GM12875 (cell line): Measurements from ENCODE around the gene RGL1.

Experiments used
- H3K4me3 ChIP-seq: one replicate; pipeline ENCODE4 v1.5.1; 2011; ENCODE audit warnings: low read depth, low read length, control low read depth
- TF ChIP-seq, protein P1 (sequence below): IDR thresholded peaks from 2 replicates; pipeline ENCODE4 v1.5.1; 2011; ENCODE audit warnings: low read depth, mild to moderate bottlenecking, control low read depth, inconsistent platforms, low read length, moderate library complexity, borderline replicate concordance; ENCODE audit not compliant: insufficient read depth

RGL1 gene

DNA sequence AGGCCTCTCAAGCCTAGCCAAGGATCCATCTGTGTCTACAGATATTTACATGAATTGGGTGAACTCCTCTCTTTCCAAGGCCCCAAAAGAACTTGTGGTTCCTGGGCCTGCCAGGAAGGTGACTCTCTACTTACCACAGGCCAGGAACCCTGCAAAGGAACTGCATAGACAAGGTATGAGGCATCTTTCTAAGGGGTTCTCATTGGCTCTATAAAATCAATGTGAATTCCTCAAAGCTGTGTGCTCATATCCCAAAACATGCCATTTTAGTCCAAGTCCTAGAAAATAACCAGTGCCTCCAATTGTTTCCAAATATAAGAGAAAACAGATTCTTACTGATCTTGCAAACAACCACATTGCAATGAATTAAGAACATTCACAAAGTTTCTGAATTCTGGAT is 39.9 kb upstream of the RGL1 start:
- no peak overlapping the region for H3K4me3 ChIP-seq
- TF ChIP-seq, protein P1, sequence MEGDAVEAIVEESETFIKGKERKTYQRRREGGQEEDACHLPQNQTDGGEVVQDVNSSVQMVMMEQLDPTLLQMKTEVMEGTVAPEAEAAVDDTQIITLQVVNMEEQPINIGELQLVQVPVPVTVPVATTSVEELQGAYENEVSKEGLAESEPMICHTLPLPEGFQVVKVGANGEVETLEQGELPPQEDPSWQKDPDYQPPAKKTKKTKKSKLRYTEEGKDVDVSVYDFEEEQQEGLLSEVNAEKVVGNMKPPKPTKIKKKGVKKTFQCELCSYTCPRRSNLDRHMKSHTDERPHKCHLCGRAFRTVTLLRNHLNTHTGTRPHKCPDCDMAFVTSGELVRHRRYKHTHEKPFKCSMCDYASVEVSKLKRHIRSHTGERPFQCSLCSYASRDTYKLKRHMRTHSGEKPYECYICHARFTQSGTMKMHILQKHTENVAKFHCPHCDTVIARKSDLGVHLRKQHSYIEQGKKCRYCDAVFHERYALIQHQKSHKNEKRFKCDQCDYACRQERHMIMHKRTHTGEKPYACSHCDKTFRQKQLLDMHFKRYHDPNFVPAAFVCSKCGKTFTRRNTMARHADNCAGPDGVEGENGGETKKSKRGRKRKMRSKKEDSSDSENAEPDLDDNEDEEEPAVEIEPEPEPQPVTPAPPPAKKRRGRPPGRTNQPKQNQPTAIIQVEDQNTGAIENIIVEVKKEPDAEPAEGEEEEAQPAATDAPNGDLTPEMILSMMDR: no peak

DNA sequence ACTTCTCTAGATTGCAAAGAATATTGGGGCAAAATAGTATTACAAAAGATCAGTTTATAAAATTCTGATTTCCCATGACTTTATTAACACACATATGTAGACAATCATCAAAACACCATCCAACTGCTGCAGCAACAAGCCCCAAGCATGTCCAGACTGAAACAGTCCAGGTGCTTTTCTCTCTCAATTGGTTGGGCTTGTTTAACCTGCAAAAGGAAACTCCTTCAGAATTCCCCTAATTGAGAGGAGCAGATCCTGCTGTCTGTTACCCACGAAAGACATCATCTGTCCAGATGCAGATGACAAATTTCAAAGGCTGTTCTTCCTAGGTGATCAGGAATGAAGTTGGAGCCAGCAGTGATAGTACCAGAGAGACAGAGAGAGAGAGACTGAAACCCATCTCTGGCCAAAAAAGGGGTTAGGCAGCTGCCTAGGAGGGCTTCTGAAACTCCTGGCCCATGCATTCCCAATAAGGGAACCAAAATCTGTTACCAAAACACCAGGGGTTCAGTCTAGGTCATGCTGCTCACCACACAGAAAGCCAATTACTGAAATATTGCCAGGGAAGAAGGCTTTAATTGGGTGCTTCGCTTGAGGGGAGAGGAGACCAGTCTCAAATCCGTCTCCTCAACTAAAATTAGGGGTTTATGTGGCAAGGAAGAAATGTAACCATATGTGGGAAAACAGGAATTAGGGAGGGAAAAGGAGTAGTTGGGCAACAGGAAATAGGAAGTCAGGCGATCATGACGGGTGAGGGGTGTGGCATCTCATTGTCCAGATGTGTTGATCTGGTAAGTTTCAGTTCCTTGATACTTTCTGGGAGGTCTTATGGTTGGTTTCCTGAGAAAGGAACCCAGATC is 34.7 kb upstream of the RGL1 start:
- TF ChIP-seq, protein P1: no peak
- H3K4me3 ChIP-seq: no peak overlapping the region

DNA sequence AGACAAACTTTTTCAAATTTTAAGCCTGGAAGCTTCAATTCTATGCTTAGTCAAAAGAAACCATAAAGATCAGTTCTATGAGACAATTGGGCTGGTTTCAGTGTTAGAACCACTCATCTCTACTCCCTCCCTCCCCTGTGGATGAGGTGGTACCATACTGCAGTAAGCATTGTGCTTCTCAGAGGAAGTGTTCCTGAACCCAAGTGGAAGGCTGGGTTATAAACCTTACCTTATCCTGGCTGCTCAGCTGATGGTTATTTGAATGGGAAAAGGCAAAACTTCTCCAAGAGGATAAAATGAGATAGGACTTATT is 34.1 kb upstream of the RGL1 start:
- H3K4me3 ChIP-seq: no peak overlapping the region
- TF ChIP-seq, protein P1: no peak

DNA sequence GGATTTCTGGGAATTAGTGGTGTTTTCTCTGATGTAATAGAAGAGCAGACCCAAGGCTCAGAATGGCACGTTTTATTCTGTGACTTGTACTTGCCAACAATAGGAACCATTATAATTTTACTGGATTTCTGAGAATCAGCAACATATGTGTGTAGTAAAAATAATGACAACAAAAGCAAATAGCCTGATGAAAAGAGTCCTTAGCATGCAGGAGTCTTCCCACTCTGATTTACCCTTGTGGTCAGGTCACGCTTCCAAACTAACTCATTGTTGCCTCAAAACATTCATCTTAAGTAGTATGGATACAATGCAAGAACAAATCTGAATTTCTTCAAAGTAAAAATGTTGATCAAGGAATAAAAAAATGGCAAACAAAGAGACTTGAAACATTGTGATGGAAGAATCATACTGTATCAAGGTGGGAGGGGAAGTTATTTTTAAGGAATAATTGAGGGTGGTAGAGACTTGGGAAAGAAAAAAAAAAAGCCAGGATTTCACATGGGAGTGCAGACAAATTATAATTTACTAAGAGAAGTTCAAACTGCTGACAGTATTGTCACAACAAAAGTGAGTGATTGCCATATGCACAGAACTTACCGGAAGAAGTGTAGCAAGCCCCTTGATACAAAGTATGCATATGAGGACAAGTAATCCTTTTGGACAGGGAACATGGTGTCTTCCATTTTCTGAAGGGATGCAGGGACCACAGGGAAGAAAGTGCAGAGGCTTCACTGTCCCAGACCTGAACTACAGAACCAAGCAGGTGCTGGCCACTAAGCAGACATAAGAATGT is 31.2 kb upstream of the RGL1 start:
- no peak overlapping the region for H3K4me3 ChIP-seq
- TF ChIP-seq, protein P1: no peak

DNA sequence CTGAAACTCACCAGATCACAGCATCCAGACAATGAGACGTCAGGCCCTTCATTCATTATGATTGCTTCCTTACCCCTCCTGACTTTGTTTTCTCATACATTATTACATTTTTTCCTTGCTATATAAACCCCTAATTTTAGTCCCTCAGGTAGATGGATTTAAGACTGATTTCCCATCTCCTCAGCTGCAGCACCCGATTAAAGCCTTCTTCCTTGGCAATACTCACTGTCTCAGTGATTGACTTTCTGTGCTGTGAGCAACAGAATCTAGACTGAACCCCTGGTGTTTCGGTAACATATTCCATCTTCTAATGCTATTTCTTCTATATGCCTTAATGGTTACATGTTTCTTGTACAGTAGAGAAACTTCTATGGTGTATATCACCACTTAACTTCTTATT is 30.0 kb upstream of the RGL1 start:
- H3K4me3 ChIP-seq: no peak overlapping the region

DNA sequence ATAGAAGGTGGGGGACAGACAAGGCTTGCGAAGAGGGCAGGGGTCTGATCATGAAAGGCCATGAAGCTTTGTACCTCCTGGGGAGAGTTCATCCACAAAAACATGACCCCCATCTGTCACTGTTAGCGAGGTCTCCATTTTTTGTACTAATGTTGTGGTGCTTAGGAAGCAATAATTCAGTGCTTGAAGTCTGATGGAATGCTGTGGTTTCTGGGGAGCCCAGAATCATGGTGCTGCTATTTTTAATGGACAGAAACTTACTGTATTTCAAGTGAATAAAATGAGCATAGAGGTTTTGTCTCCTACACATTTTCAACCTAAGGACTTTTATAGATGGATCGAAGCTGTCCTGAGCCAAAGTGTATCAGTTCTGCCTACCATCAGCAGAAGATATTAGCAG is 28.2 kb upstream of the RGL1 start:
- no peak overlapping the region for H3K4me3 ChIP-seq
- TF ChIP-seq, protein P1: no peak

More for the DNA sequence above, 30.0 kb upstream of the RGL1 start:
- TF ChIP-seq, protein P1: no peak
